GM19240 (cell line): ENCODE results near the gene ZNF8.
"Not testable (repeated sequence)": the region's sequence is repeated elsewhere in the genome, so short reads cannot be mapped to it uniquely, and the experiment has no call there.

Experiments used
- DNase-seq: peaks from one replicate; pipeline ENCODE4 v3.0.0; 2011; ENCODE audit warnings: low spot score; ENCODE audit not compliant: insufficient read length

The ZNF8 gene

DNA sequence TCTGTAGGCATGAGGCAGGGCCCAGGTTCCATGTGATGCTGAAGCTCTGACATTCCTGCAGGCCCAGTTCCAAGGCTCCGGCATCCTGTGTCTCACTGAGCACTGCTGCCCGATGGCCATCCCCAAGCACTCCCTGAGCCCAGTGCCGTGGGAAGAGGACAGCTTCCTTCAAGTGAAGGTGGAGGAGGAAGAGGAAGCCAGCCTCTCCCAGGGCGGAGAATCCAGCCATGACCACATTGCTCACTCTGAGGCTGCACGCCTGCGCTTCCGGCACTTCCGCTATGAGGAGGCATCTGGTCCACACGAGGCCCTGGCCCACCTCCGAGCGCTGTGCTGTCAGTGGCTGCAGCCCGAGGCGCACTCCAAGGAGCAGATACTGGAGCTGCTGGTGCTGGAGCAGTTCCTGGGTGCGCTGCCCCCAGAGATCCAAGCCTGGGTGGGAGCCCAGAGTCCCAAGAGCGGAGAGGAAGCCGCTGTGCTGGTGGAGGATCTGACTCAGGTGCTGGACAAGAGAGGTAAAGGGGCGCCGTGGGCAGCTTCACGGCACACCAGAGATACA is 56.0 kb downstream of the ZNF8 start:
- no peak for DNase-seq

DNA sequence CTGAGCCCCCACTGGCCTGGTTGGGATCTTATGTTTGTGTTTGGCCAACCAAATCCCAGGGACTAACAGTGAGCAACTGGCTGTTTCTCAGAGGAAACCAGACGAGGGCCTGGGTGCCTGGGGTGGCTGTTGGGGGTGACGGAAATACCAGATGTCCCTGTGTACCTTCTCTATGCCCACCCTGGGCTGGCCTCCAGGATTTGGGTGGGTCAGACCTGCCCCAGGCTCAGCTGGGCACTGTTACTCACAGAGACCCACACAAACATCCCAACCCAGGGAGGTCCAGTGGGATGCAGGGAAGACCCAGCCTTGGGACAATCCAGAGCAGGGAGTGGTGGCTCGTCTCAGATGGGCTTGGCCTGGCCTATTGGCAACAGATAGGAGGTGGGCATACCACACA is 56.9 kb downstream of the ZNF8 start:
- no peak for DNase-seq

DNA sequence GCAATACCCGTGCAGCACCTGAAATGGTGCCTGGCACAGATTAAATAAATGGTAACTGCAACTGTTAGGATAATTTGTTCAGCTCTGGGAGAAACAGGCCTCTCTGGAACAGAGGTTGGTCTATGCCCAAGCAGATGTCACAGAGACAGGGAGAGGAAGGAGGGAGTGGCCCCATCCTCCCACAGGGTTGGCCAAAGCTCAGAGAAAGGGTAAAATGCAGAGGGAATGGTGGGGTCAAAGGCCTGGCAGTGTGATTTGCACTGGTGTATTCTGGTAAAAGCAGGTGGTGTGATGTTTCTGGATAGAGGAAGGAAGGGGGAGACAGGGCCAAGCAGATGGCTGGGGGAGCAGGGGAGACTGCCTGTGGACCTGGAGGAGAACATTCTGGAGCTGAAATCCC is 57.5 kb downstream of the ZNF8 start:
- DNase-seq = no peak

DNA sequence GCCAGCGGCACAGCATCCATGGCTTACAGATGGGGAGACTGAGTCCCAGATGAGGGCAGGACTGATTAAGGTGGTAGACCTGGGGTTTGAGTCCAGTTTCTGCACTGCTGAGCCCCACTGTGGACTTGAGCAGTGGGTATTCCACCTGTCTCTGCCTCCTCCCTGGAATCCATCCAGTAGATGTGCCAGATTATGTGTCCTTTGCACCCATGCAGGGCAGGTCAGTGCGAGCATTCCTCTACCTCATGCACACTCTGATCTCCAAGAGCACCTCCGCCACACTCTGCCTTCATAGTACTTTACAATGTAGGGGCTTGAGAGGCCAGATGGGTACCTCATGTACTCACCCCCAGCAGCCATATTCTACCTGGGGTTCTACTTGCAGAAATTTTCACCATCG is 58.1 kb downstream of the ZNF8 start:
- DNase-seq = no peak

DNA sequence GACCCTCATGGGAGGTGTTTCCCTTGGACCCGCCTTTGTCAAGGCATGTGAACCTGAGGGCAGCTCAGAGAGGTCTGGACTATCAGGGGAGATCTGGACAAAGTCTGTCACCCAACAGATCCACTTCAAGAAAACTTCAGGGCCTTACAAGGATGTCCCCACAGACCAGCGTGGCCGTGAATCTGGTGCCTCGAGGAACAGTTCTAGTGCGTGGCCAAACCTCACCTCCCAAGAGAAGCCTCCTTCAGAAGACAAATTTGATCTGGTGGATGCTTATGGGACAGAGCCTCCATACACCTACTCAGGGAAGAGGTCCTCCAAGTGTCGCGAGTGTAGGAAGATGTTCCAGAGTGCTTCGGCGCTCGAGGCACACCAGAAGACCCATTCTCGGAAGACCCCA is 59.6 kb downstream of the ZNF8 start:
- DNase-seq = no peak

DNA sequence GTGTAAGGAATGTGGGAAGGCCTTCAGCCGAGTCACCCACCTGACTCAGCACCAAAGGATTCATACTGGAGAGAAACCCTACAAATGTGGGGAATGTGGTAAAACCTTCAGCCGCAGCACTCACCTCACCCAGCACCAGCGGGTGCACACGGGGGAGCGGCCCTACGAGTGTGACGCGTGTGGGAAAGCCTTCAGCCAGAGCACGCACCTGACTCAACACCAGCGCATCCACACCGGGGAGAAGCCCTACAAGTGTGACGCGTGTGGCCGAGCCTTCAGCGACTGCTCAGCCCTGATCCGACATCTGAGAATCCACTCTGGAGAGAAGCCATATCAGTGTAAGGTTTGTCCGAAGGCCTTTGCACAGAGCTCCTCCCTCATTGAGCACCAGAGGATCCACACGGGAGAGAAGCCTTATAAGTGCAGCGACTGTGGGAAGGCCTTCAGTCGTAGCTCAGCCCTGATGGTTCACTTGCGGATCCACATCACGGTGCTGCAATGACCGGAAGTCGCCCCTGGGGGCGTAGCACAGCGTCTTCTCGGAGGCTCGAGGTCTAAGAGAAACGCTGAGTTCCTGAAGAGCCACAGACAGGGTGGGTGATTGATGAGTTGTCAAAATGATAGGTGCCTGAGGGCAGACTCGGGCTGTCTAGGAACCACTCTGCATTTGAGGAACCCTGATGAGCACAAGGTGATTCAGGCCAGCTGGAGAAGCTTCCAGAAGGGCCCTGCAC is 60.2 kb downstream of the ZNF8 start:
- no peak for DNase-seq

DNA sequence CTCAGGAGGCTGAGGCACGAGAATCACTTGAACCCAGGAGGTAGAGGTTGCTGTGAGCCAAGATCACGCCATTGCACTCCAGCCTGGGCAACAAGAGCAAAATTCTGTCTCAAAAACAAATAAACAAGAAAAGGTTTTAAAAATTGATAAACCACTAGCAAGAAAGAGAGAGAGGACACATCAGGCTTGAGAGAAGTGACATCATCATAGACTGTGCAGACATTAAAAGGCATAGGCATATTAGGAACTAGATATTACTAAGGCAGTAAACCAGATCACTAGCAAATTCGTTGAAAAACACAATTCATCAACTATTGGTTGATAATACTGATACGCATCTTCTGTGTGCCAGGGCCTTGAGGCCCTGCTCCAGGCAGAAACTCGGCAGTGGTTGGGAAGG is 66.8 kb downstream of the ZNF8 start:
- no peak for DNase-seq

DNA sequence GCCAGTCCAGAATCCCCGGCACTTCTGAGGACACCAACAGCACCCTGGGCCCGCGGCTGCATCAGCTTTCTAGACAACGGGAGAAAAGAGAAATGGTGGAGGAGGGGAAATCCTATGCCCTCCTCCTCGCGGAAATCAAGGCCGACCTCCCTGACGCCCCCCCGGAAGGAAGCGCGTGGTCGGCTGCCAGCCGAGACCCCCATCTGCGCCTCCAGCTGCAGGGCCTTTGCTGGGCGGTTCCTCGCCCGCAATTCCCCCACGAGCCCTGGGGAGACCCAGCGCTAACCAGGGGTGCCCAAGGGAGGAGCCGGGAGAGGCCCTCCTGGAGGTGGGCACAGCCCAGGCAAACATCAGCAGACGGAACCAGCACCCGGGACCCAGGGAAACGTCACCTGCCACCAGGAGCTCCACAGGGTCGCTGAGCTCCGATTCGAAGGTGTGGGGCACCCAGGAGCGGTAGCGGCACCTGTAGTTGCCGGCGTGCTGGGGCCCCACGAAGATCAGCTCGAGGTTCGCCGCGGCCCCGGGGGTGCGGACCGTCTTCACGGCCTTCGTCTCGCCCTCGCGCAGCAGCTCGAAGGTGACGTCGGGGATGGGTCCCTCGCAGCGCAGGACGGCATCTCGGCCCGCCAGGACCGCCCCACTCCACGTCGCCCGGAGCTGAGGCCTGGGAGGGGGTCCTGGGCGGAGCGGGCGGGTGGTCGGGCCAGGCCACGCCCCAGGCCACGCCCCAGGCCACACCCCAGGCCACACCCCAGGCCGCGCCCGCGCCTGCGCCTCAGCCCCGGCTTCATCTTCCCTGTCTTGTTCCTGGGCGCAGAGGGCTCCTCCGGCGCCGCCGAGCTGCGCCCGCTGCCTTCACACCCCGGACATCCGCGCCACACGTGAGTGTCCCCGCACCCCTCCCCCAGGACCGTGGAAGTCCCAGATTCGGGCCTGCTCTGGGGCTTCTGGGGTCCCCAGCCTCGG is 68.5 kb downstream of the ZNF8 start:
- DNase-seq = peak; percentile 93

DNA sequence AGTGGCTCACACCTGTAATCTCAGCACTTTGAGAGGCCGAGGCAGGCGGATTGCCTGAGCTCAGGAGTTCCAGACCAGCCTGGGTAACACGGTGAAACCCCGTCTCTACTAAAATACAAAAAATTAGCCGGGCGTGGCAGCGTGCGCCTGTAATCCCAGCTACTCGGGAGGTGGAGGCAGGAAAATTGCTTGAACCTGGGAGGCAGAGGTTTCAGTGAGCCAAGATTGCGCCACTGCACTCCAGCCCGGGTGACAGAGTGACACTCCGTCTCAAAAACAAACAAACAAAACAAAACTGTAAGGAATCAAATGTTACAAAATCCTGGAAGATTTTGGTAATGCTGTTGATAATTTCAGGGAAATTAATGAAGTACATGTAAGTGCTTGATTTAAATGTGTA is 69.3 kb downstream of the ZNF8 start:
- not testable (repeated sequence) for DNase-seq

DNA sequence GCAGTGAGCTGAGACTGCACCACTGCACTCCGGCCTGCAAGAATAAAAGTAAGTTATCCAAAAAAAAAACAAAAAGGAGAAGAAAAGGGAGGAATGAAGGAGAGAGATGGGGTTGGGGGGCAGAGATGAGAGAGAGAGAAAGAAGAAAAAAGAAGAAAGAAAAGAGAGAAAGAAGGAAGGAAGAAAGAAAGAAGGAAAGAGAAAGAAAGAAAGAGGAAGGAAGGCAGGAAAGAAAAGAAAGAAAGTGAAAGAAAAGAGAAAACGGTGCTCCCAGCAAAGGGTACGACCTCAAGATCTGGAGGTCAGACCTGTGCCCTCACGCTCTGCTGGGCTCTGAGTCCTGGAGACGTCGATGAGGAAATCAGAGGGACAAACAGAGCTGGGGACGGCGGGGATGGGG is 70.8 kb downstream of the ZNF8 start:
- no peak for DNase-seq

DNA sequence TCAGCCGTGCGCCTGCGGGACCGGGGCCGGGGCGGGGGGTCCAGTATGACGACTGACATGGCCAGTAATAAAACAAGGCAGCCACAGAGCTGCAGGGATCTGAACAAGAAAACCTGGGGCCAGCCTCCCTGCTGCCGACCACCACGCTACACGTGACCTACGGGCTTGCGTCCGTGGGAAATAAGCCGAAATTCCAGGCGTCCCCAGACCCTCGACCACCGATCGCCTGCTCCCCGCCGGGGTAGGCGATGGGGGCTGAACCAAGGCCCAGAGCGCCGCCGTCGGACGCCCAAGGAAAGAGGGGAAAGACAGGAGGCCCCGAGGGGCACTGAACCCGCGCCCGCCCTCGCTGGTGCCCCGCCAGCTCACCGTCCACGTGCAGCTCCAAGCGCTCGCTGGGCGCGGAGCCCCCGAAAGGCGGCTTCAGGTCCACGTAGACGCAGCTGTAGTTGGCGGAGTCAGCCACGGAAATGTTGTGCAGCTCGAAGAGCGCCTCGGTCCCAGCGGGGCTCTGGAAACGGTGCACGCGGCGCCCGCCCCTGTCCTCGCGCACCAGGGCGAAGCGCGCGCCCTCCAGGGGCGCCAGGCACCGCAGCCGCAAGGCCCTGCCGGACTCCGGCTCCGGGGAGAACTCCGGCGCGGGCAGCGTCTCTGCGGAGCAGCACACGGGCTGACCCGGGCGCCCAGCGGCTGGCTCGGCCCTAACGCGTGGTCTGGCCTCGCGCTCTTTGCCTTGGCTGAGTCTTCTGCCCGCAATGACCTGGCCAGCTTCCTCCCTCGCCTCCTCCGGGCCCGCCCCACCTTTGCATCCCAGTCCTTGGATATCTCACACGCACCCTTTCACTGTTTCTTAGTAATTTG is 71.5 kb downstream of the ZNF8 start:
- no peak for DNase-seq

DNA sequence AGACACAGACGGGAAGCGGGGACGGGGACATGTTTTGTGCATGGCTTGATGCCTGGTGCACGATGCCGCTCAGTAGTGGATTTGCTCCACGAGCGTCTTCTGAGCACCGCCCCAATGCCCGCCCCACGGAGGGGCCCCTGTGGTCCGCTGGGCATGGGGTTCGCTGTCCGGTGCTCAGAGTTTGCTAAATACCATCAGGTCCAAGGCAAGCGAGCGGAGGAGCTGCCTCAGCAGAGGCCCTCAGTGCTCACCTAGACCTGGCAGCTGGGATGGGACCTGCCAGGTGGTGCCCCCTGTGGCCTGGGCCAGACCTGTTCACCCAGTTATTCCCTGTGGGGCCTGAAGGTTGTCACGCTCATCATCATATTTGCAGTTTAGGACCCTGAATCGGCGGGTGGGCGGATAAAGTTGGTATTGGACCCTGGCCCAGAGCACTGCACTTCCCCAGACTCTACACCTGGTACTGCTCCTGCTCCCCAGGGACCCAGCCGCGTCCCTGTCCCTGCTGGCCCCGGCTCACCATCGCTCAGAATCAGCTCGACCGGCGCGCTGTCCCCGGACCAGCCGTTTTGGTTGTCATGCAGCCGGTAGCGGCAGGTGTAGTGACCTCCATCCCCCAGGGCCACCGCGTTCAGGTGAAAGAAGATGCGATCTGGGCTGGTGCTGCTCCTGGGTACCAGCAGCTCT is 72.3 kb downstream of the ZNF8 start:
- no peak for DNase-seq

DNA sequence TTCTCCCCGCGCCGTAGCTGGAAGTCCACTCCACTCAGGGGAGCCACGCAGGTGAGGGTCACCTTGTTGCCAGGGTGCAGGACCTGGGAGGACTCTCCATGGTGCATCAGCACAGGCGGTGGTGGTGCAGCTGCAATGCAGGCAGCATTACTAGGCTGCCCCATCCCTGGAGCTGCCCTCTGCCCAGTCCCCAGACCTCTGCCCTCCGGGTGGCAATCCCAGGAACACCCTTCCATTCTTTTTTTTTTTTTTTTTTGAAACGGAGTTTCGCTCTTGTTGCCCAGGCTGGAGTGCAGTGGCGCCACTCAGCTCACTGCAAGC is 72.8 kb downstream of the ZNF8 start:
- DNase-seq = no peak

DNA sequence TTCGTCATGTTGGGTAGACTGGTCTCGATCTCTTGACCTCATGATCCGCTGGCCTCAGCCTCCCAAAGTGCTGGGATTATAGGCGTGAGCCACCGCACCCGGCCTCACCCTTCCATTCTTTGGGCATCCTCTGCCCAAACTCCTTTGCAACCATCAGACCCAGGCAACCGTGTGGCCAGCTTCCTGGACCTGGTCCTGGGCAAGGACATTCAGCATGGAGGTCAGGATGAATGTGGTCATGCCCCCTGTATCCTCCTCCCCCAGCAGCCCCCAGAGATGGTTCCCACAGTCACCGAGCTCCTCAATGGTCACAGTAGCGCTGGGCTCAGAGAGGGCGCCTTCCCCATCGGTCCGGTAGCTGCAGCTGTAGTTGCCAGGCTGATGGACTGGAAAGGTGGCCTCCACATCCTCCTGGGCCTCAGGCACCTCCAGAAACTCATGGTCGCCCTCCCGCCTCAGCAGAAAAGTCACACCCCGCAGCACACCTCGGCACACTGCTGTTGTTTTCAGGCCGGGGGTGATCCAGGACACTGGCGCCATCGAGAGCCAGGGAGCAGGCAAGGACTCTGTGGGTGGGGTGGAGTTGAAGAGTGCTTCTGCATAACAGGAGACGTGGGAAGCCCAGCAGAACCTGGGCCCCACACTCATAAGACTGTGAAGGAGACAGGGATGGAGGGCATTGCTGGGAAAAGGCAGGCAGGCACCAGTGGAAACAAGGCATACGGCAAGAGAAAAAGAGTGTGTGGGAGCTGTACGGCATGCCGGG is 73.4 kb downstream of the ZNF8 start:
- DNase-seq = no peak
